Chondrocyte (in vitro differentiated cells): ENCODE measurements around the gene SEL1L3. TPM values are rescaled to one million over a fixed set of nuclear protein-coding genes. Genes with fewer than 3 reads are reported as not detected.

Source experiments
- DNase-seq: peaks from one replicate; pipeline ENCODE4 v3.0.0; 2021; ENCODE audit warnings: mixed read lengths, low spot score
- H3K27ac Mint-ChIP-seq: one replicate; pipeline ENCODE4 v1.8.0; 2021; ENCODE audit warnings: mild to moderate bottlenecking, moderate library complexity, mixed read lengths; ENCODE audit not compliant: unreplicated experiment
- H3K27me3 Mint-ChIP-seq: 2 replicates; pipeline ENCODE4 v1.8.0; 2021; ENCODE audit warnings: low read depth, mixed read lengths
- H3K36me3 Mint-ChIP-seq: 2 replicates; pipeline ENCODE4 v1.8.0; 2021; ENCODE audit warnings: low read depth, mixed read lengths
- H3K4me1 Mint-ChIP-seq: 2 replicates; pipeline ENCODE4 v1.8.0; 2021; ENCODE audit warnings: low read depth, mild to moderate bottlenecking, mixed read lengths
- H3K4me3 Mint-ChIP-seq: one replicate; pipeline ENCODE4 v1.8.0; 2021; ENCODE audit warnings: mild to moderate bottlenecking, moderate library complexity, mixed read lengths; ENCODE audit not compliant: unreplicated experiment
- H3K9me3 Mint-ChIP-seq: 2 replicates; pipeline ENCODE4 v1.8.0; 2021; ENCODE audit warnings: low read depth, mixed read lengths
- total RNA-seq: library from RNA; stranded (reverse); gene quantifications from 3 replicates; pipeline ENCODE4 v1.2.1, GENCODE V29; 2021
- TF ChIP-seq, protein P1 (sequence below): fragments of 200-600 bp; sonication (generic); IDR thresholded peaks from 2 replicates; pipeline ENCODE4 v1.5.0; 2021; ENCODE audit warnings: antibody characterized with exemption, mild to moderate bottlenecking, moderate library complexity

The SEL1L3 gene
- total RNA-seq, 1 donor from 2014 or later: 30.3 TPM

DNA sequence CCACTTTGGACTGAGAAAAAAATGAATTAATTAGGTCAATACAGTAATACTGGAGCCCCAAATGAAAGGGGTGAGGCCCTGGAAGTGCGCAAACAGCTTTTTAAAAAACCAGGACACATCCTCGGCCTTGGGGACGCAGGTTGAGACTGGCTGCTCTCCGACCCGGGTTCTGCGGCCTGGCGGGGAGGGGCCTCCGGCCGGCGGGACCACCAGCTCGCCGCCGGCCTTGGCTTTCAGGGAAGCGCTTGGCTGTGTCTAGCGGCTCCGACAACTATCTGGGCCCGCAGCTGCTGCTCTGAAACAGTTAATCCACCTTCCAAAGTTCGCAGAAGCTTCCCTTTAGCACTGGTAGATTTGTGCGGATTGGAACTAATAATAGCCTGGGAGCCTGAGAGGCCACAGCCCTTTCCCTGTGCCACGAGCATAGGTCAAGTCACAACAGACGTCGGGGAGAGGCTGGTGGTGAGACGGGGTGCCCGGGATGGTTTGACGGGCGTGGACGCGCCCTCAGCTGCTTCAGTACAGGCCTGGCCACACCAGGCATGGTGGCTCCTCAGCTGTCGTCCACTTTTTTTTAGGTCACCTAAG is 1.1 kb upstream of the SEL1L3 start:
- H3K36me3 Mint-ChIP-seq: peaks cover 2% of the 10 kb centered on the region

DNA sequence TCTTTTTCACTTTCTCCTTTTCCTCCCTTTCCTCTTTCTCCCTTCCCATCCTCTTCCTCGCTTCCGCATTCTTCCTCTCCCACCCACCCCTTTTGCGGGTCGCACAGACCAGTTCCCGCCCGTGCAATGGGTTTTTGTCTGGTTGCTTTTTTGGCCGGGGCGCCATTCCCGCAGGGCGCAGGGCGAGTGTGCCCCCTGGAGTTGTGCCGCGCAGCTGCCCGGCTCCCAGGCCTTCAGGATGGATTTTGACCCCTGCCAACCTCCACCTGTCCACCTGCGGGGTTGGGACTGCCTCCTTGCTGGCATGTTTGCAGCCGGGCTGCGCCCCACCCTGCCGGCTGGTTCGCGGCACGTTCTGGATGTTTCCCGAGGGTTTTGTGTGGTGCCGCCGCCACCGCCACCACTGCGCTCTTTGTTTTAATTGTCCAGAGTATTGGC is 578 bp upstream of the SEL1L3 start:
- Mint-ChIP-seq H3K27me3 (no peaks in the 10 kb centered on the region), H3K27ac (no peak overlapping the region)

More for the DNA sequence above, 1.1 kb upstream of the SEL1L3 start:
- Mint-ChIP-seq H3K9me3 (no peaks in the 10 kb centered on the region), H3K4me3 (peak overlapping the region; percentile 63), H3K4me1 (peaks cover 21% of the 10 kb centered on the region), H3K27me3 (no peaks in the 10 kb centered on the region), H3K27ac (no peak overlapping the region)
- TF ChIP-seq, protein P1, sequence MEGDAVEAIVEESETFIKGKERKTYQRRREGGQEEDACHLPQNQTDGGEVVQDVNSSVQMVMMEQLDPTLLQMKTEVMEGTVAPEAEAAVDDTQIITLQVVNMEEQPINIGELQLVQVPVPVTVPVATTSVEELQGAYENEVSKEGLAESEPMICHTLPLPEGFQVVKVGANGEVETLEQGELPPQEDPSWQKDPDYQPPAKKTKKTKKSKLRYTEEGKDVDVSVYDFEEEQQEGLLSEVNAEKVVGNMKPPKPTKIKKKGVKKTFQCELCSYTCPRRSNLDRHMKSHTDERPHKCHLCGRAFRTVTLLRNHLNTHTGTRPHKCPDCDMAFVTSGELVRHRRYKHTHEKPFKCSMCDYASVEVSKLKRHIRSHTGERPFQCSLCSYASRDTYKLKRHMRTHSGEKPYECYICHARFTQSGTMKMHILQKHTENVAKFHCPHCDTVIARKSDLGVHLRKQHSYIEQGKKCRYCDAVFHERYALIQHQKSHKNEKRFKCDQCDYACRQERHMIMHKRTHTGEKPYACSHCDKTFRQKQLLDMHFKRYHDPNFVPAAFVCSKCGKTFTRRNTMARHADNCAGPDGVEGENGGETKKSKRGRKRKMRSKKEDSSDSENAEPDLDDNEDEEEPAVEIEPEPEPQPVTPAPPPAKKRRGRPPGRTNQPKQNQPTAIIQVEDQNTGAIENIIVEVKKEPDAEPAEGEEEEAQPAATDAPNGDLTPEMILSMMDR: no peak
- DNase-seq: no peak

DNA sequence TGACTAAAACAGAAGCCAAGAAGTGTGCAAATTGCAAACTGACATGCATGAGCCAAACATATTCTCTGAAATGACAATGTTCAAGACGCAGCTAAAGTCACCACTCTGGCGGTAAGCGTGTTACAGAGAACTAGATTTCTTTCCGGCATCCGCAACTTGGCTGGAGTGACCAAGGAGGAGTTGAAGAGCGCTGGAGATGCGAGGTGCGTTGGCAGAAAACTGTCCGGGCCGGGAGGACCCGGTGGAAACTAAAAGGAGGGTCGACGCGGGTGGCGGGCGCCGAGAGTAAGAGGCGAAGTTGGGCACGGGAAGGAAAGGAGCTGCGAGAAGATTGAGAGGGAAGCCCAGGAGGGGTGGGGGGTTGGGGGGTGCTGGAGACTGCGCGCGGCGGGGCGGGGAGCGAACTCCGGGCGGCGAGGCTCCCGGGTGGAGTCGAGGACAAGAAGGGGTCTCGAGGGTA is 807 bp downstream of the SEL1L3 start:
- Mint-ChIP-seq H3K36me3 (peaks cover 2% of the 10 kb centered on the region), H3K27me3 (no peaks in the 10 kb centered on the region), H3K4me1 (peaks cover 21% of the 10 kb centered on the region), H3K4me3 (peak overlapping the region; percentile 98), H3K27ac (peak overlapping the region; percentile 94), H3K9me3 (no peaks in the 10 kb centered on the region)
- TF ChIP-seq, protein P1: no peak
- DNase-seq: no peak

More for the DNA sequence above, 578 bp upstream of the SEL1L3 start:
- peaks cover 21% of the 10 kb centered on the region for H3K4me1 Mint-ChIP-seq
- H3K36me3 Mint-ChIP-seq: peaks cover 2% of the 10 kb centered on the region
- TF ChIP-seq, protein P1: peak; percentile 60
- H3K4me3 Mint-ChIP-seq: peak overlapping the region; percentile 63
- DNase-seq: no peak
- H3K9me3 Mint-ChIP-seq: no peaks in the 10 kb centered on the region

DNA sequence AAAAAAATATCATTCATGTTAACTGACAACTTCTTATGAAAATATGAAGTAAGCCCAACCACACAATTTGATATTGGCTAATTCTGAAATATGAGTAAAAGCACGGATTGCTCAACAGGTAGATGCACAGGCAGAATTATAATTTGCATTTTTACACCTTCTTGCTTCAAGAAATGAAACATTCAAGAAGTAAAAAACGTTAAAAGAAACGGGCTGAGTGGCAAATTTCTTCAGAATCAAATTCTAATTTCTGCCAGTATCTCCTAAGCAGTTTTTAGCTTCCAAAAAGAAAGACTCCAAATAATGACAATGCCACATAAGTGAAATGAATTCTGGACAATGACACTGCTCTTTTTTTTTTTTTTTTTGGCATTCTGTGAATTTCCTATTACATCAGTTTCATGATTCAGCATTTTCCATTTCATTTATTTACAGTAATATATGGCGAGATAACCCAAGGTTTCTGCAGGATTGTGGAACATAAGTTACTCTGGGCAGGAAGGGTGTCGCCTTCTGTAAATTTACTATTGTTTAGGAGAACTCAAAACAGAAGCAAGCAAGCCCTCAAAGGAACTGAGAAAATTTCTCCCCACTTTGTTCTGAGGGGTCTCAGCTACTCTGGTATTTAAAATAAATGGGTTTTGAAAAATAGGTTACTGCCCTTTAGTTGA is 1.4 kb downstream of the SEL1L3 start:
- DNase-seq: no peak
- Mint-ChIP-seq H3K4me3 (peak overlapping the region; percentile 98), H3K27me3 (no peaks in the 10 kb centered on the region), H3K4me1 (peaks cover 21% of the 10 kb centered on the region), H3K9me3 (no peaks in the 10 kb centered on the region), H3K36me3 (peaks cover 2% of the 10 kb centered on the region), H3K27ac (peak overlapping the region; percentile 94)
- TF ChIP-seq, protein P1: no peak

DNA sequence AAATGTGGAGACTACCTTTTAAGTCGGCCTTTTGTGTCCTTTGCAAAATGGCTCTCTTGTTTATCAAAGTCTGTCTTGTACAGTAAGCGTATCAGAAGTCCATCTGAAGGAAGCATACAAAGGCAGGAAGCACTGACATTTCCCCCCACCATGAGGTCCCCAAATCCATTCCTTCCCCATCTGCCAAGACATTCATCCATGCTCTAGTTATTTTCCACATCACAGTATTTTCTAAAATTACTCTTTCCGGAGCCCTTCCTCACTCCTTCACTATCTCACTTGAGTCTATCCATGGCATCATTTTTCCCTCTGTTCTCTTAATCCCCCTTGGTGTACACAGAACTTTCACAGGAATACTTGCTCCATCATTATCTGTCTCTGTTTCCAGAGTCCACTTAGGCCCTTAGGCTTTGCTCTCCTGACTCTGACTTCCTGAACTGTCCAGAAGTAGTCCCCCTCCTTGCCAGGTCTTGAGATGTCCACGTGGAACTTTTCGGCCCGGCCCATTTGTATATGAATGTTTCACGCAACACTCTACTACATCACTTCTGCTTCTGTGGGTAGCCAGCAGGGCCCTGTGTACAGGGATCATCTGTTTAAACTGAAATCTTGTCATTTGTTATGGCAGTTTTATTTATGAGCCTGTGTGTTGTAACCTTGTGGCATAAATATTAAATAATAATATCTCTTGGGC is 2.1 kb downstream of the SEL1L3 start:
- Mint-ChIP-seq H3K36me3 (peaks cover 2% of the 10 kb centered on the region), H3K4me1 (peaks cover 21% of the 10 kb centered on the region), H3K9me3 (no peaks in the 10 kb centered on the region), H3K4me3 (peak overlapping the region; percentile 15), H3K27ac (peak overlapping the region; percentile 94), H3K27me3 (no peaks in the 10 kb centered on the region)
- DNase-seq: no peak
- TF ChIP-seq, protein P1: no peak
